ENCODE results near the gene KCNJ1.

Gene KCNJ1

DNA sequence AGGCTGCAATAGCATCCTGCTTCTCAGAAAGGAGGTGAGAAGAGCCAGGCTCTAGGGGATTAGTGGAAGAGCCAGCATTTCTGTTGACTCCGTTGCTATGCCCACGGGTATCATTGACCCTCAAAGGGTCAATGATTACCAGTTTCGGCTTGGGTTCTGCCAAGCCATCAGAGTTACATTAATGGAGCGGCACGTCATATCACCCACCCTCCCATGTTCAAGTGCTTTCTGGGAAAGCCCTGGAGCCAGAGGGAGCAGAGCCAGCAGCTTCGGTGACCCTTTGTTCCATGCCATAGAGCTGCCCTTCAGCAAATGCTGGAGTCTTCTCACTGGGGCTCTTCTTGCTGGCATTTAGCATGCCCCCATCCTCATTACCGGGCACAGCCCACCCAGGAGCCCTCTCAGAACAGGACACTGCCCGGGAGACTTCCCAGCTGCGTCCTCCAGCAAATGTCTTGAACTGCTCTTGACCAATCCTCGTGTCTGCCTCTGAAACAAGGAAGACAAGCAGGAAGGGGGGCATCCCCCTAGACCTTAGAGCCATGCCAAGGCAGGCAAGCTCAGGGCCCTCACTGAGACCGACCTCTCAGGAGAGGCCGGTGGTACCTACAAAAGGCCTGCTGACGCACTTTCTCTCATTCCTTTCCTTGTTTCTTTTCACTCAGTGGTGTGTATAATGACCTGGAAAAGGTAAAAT is 14.6 kb downstream of the KCNJ1 start:
- in situ Hi-C loops (cut with MboI; ENCODE audit: low sequenced_read_pairs), result no loop called here

DNA sequence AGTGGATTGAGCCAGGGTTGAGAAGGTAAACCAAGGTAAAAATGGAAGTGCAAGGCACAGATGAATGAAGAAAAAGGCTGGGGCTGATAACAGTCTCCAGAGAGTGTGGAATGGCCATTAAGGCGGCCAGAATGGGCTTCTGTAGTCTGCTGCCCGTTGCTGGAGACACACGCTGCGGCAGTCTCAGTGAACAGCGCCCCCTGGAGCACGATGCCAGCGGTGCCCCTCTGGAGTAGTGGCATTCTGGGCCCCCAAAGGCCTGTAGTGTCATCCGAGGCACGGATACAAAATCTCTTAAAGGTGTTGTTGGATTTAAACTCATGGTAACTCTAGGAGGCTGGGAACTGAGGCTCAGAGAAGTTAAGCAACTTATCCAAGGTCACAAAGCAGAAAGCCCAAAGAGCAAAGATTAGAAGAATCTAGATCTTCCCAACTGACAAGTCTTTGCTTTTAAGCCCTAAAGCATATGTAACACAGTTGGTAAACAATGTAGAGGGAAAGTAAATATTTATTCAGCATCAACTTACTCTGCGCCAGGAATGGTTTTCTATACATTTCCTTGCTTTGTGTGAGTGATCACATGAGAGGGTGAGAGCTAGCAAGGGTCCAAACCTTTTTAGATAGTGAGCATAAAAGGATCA is 18.2 kb downstream of the KCNJ1 start:
- in situ Hi-C loops (cut with MboI; ENCODE audit: low sequenced_read_pairs), result loop anchor here (25.0 kb wide), 2 partner anchors 662 to 812 kb away; no protein-coding TSS in a partner anchor

- in situ Hi-C loops (cut with MboI; ENCODE audit: low sequenced_read_pairs), result loop anchor here (25.0 kb wide), 2 partner anchors 660 to 810 kb away; no protein-coding TSS in a partner anchor
These were observed 20.1 kb downstream of the KCNJ1 start for GRCh38 chr11:128846985-128847384.

DNA sequence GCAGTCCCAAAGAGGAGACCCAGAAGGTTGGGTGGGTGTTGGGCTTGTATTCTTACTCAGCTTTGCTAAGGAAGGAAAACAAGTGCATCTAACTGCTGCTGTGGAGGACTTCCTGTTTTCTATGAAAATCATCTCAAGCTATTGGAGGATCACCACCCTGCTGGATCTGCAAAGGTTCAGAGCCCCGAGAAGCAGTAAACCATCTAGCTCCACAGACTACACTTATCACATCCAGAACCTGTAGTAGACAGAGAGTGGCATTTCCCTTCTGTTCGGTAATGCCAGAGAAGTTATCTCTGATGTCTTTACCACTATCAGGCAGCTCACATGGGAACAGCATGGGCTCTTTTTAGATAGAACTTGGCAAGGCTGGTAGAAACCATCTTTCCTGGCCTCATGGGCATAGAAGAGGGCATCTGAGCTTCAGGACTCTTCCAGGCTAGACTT is 21.7 kb downstream of the KCNJ1 start:
- in situ Hi-C loops (cut with MboI; ENCODE audit: low sequenced_read_pairs), result loop anchor here (25.0 kb wide), 2 partner anchors 658 to 808 kb away; no protein-coding TSS in a partner anchor

GRCh38 chr11:128843198-128843785 is 23.8 kb downstream of the KCNJ1 start:
- in situ Hi-C loops (cut with MboI; ENCODE audit: low sequenced_read_pairs), result loop anchor here (25.0 kb wide), 2 partner anchors 656 to 806 kb away; no protein-coding TSS in a partner anchor

- in situ Hi-C loops (cut with MboI; ENCODE audit: low sequenced_read_pairs), result loop anchor here (25.0 kb wide), 2 partner anchors 654 to 804 kb away; no protein-coding TSS in a partner anchor
These were observed 25.5 kb downstream of the KCNJ1 start for GRCh38 chr11:128841461-128842072.

DNA sequence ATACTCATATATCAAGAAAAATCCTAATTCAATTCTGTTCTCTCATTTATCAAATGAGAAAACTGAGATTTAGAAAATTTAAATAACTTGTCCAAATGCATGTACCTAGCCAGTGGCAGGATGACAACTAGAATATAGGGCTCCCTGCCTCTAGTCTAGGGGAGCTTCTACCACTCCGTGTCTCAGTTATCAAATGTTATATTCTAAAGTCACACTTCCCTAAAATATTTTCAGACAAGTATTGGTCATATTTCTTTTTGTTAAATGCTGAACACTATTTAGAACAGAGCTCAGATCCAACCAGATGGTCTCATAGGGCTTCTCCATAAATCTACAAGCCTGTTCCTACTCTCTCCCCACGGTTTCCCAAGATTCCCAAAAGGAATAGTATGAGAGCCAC is 26.3 kb downstream of the KCNJ1 start:
- in situ Hi-C loops (cut with MboI; ENCODE audit: low sequenced_read_pairs), result loop anchor here (25.0 kb wide), 2 partner anchors 653 to 803 kb away; no protein-coding TSS in a partner anchor

- in situ Hi-C loops (cut with MboI; ENCODE audit: low sequenced_read_pairs), result loop anchor here (25.0 kb wide), 2 partner anchors 653 to 803 kb away; no protein-coding TSS in a partner anchor
These were observed 27.0 kb downstream of the KCNJ1 start for GRCh38 chr11:128840137-128840536.

- in situ Hi-C loops (cut with MboI; ENCODE audit: low sequenced_read_pairs), result loop anchor here (25.0 kb wide), 2 partner anchors 652 to 802 kb away; no protein-coding TSS in a partner anchor
These were observed 28.0 kb downstream of the KCNJ1 start for GRCh38 chr11:128839081-128839480.

DNA sequence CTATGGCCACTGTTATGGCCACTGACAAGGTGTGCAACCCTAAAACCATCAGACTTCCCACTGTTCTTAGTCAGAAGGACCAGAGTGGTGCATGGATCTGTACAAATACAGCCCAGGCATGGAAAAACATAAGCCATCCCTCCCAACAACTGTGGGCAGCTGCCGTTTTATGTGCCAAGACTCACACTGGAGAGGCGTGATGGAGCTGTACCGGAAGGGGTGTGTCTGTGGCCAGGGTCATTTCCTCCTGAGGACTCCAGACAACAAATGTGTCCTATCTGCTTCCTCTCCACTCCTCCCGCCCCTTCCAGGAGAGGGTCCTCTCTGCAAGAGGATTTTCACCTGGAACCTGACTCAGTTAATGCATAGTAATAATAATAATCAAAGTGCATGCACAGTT is 29.5 kb downstream of the KCNJ1 start:
- in situ Hi-C loops (cut with MboI; ENCODE audit: low sequenced_read_pairs), result loop anchor here (25.0 kb wide), 2 partner anchors 650 to 800 kb away; no protein-coding TSS in a partner anchor

DNA sequence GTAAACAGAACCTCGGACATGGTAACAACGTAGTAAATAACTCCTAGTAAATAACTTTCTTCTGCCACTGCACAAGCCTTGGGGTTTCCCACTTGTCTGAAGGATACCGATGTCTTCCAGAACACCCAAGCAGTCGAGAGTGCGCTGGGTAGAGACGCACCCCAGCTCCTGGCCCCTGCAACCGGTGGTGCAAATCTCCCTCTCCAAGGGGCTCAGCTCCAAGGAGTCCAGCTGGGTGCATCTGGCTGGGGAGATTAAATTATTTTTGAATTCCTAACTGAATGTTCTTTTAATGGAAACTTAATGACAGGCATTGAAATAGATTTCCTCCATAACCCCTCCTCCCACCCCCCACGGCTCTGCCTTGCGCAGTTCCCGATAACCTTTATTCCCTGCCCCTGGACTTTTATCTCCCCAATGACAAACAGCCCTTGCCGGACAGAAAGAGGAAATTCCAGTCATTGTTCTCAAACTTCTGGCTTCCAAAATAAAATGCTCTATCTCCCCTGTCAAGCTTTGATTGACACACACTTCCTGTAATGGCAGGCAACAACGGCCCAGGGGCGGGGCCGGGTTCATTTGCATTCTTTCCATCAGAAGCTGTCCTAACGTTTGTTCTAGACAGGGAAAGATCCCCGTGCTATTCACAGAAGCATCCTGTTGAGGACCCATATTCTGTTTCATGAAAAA is 31.2 kb downstream of the KCNJ1 start:
- in situ Hi-C loops (cut with MboI; ENCODE audit: low sequenced_read_pairs), result loop anchor here (25.0 kb wide), 2 partner anchors 649 to 799 kb away; no protein-coding TSS in a partner anchor

DNA sequence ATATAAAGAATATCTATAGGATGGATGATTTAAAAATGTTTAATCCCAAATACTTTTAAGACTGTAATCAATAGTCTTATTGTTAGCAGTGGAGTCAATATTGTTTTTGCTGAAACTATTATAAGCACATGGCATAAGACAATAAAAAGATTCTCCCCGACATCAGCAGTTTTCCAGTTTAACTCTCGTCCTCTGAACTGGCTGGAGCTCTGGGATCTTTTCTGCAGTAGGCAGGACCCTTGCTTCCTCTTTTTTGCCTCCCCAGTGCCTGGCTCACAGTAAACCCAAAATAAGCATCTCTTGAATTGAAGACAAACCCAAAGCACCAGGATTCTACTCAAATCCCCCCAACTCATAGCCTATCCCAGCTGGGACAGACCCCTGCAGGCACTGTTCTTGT is 32.9 kb downstream of the KCNJ1 start:
- in situ Hi-C loops (cut with MboI; ENCODE audit: low sequenced_read_pairs), result loop anchor here (25.0 kb wide), 2 partner anchors 647 to 797 kb away; no protein-coding TSS in a partner anchor

DNA sequence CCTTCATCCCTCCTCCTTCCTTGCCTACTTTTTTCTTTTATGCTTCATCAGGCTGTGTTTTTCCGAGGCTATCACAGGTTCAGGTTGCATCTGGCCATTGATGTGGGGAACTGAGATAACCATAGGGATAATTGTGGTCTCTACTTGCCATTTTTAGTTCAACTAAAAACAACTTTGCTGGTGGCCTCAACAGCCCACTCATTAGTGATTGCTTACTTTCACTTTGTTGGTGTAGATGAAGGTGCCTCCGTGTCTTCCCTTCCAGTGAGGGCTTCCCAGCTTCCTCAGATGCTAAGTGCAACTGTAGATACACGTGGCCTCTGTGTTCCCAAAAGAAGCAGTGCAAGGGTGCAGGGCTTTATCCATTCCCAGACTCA is 35.0 kb downstream of the KCNJ1 start:
- in situ Hi-C loops (cut with MboI; ENCODE audit: low sequenced_read_pairs), result loop anchor here (25.0 kb wide), 2 partner anchors 645 to 795 kb away; no protein-coding TSS in a partner anchor

- in situ Hi-C loops (cut with MboI; ENCODE audit: low sequenced_read_pairs), result loop anchor here (25.0 kb wide), 2 partner anchors 644 to 794 kb away; no protein-coding TSS in a partner anchor
These were observed 35.6 kb downstream of the KCNJ1 start for GRCh38 chr11:128831174-128832120.

GRCh38 chr11:128830290-128831173 is 36.6 kb downstream of the KCNJ1 start:
- in situ Hi-C loops (cut with MboI; ENCODE audit: low sequenced_read_pairs), result loop anchor here (25.0 kb wide), 2 partner anchors 643 to 793 kb away; no protein-coding TSS in a partner anchor

DNA sequence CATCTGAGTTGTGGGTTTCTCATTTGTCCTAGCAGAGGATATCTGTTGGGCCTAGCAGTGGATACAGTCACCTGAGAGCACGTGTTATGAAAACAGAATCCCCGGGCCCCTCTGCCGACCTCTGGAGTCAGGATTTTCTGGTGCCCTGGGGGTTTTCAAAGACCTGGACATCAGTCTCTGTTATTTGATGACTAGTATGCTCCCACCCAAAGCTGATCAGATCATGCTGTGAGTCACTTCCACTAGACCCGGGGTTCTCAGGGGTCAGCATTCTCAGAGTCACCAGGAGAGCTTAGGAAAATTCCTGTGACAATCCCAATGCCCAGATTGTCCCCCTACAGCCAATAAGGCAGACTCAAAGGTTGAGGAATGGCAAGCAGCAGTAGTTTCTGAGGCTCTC is 38.7 kb downstream of the KCNJ1 start:
- in situ Hi-C loops (cut with MboI; ENCODE audit: low sequenced_read_pairs), result loop anchor here (25.0 kb wide), 2 partner anchors 641 to 791 kb away; no protein-coding TSS in a partner anchor

DNA sequence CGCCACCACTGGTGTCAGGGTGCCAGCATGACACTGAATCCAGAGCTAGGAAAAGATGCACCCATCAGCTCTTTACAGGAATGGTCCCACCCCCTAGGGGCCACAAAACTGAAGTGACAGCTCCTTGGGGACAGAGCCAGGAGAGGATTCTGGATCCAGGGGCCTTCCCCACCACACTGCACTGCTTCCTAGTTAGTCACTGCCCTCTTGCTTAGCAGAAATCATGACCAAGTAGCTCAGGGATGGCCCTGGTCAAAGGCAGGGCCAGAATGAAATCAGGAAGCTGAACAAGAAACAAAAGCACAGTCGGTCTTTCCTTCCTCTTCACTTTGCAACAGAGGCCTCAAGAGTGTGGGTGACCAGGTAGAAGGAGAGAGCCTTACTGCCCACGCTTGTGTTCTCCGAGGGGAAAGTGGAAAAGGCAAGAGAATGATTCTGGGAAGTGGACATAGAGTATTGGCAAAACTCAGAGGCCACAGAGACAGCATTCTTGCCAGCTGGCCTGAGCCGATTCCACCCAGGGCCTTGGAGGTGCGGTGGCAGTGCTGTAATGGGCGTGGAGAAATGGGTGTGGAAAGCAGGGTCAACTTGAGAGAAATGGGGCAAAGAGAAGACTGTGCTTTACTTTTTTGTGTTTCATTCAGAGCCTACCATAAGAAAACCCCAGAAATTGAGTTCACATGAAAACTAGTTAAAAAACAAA is 39.8 kb downstream of the KCNJ1 start:
- in situ Hi-C loops (cut with MboI; ENCODE audit: low sequenced_read_pairs), result loop anchor here (25.0 kb wide), 2 partner anchors 640 to 790 kb away; no protein-coding TSS in a partner anchor

All from HL-60/S4 treated with retinoic acid at 250 ng/mL for 4 days and 3 days (cell line).